H1 (cell line): Measurements from ENCODE around the gene SLC44A5. TPM values are rescaled to one million over a fixed set of nuclear protein-coding genes. Genes with fewer than 3 reads are reported as not detected.

Experiments used
- CTCF ChIA-PET: fragments of 300-600 bp; sonication (Branson Sonifier 250); formaldehyde crosslinking; loops from one replicate; lab custom pipeline; 2021; ENCODE audit not compliant: partially characterized antibody; lab: Charles Lee
- POLR2A ChIA-PET: fragments of 300-600 bp; sonication (Branson Sonifier 250); formaldehyde crosslinking; loops from one replicate; lab custom pipeline; 2021; ENCODE audit warnings: inconsistent platforms; ENCODE audit not compliant: partially characterized antibody; lab: Charles Lee
- DNase-seq, 2 experiments: peaks; one replicate each; pipeline versions ENCODE4 v3.0.0 to v3.0.0-alpha.2; 2010 to 2022; ENCODE audit warnings: low spot score in 2 of 2, low read depth in 1 of 2, mixed read lengths in 1 of 2
- FAIRE-seq: peaks from 2 replicates; lab custom pipeline; 2011; peaks lifted over from hg19 to GRCh38; lab: Jason Lieb, UNC
- H2AFZ ChIP-seq: 2 replicates; pipeline ENCODE4 v1.8.1; 2012; ENCODE audit warnings: low read length, inconsistent platforms
- H2AK5ac ChIP-seq: 2 replicates; pipeline ENCODE4 v1.6.1; 2013; ENCODE audit warnings: low read depth, low read length
- H2BK120ac ChIP-seq: replicated peaks from 2 replicates; pipeline ENCODE3; 2013; ENCODE audit warnings: low read depth, low read length, inconsistent platforms
- H2BK12ac ChIP-seq: 2 replicates; pipeline ENCODE4 v1.6.1; 2013; ENCODE audit warnings: low read depth, low read length
- H2BK15ac ChIP-seq: 2 replicates; pipeline ENCODE4 v1.6.1; 2013; ENCODE audit warnings: low read length
- H2BK20ac ChIP-seq: 2 replicates; pipeline ENCODE4 v1.6.1; 2013; ENCODE audit warnings: low read length
- H2BK5ac ChIP-seq: 2 replicates; pipeline ENCODE4 v1.6.1; 2013; ENCODE audit warnings: low read depth, low read length
- H3K14ac ChIP-seq: 2 replicates; pipeline ENCODE4 v1.6.1; 2013; ENCODE audit warnings: inconsistent platforms; ENCODE audit not compliant: insufficient read length
- H3K18ac ChIP-seq: 2 replicates; pipeline ENCODE4 v1.6.1; 2013; ENCODE audit warnings: low read length; ENCODE audit errors: extremely low read depth
- H3K23ac ChIP-seq: 2 replicates; pipeline ENCODE4 v1.6.1; 2013; ENCODE audit warnings: inconsistent platforms; ENCODE audit not compliant: insufficient read length
- H3K23me2 ChIP-seq: 2 replicates; pipeline ENCODE4 v1.6.1; 2013; ENCODE audit warnings: low read depth, low read length
- H3K27ac ChIP-seq: 2 replicates; pipeline ENCODE4 v1.6.1; 2011; ENCODE audit warnings: low read depth, low read length, inconsistent platforms
- H3K27me3 ChIP-seq, 4 experiments: replicated peaks in 1 of 4; 1 replicate in 1 of 4; 2 replicates in 3 of 4; pipeline versions ENCODE4 v1.6.1 to v1.8.1; 2011 to 2013; ENCODE audit warnings: low read length in 3 of 4, mild to moderate bottlenecking in 3 of 4, inconsistent platforms in 2 of 4, mixed read lengths in 2 of 4, moderate library complexity in 1 of 4; ENCODE audit not compliant: control insufficient read depth in 3 of 4, insufficient read depth in 3 of 4; ENCODE audit errors: extremely low read depth in 1 of 4
- H3K36me3 ChIP-seq, 4 experiments: 2 replicates each; pipeline versions ENCODE4 v1.6.1 to v1.8.1; 2011 to 2013; ENCODE audit warnings: mild to moderate bottlenecking in 4 of 4, low read length in 3 of 4, moderate library complexity in 2 of 4, control low read depth in 1 of 4, inconsistent platforms in 1 of 4; ENCODE audit not compliant: insufficient read depth in 4 of 4, control insufficient read depth in 2 of 4
- H3K4ac ChIP-seq: replicated peaks from 2 replicates; pipeline ENCODE3; 2013; ENCODE audit warnings: low read length, low read depth, mixed read lengths, inconsistent platforms; ENCODE audit not compliant: insufficient read length
- H3K4me1 ChIP-seq, 4 experiments: replicated peaks in 1 of 4; 1 replicate in 1 of 4; 2 replicates in 3 of 4; pipeline versions ENCODE4 v1.6.1 to v1.8.1; 2011 to 2013; ENCODE audit warnings: low read length in 3 of 4, inconsistent platforms in 2 of 4, mixed read lengths in 1 of 4; ENCODE audit not compliant: insufficient read depth in 4 of 4, control insufficient read depth in 3 of 4
- H3K4me2 ChIP-seq, 2 experiments: 2 replicates each; pipeline versions ENCODE4 v1.6.1 to v1.8.1; 2011 to 2013; ENCODE audit warnings: low read depth in 2 of 2, low read length in 2 of 2, control low read depth in 1 of 2, inconsistent platforms in 1 of 2, mild to moderate bottlenecking in 1 of 2; ENCODE audit not compliant: insufficient read depth in 1 of 2
- H3K4me3 ChIP-seq, 4 experiments: fragments of 200-600, 300-600 bp in 1 of 4; sonication (generic), shearing (Covaris generic), sonication (Bioruptor Twin) in 1 of 4; 2 replicates each; pipeline versions ENCODE4 v1.5.1 to v1.8.1; 2011 to 2016; ENCODE audit warnings: low read length in 4 of 4, low read depth in 3 of 4, control low read depth in 2 of 4, inconsistent platforms in 2 of 4, mild to moderate bottlenecking in 2 of 4, mixed read lengths in 1 of 4, moderate library complexity in 1 of 4; ENCODE audit not compliant: insufficient read depth in 2 of 4; ENCODE audit errors: extremely low read depth in 1 of 4
- H3K56ac ChIP-seq: replicated peaks from 2 replicates; pipeline ENCODE3; 2013; ENCODE audit warnings: low read depth, mild to moderate bottlenecking, mixed read lengths, low read length, inconsistent platforms; ENCODE audit not compliant: insufficient read length
- H3K79me1 ChIP-seq: 2 replicates; pipeline ENCODE4 v1.6.1; 2013; ENCODE audit warnings: low read depth, low read length, control low read depth
- H3K79me2 ChIP-seq, 2 experiments: 2 replicates each; pipeline versions ENCODE4 v1.6.1 to v1.8.1; 2012 to 2013; ENCODE audit warnings: low read length in 2 of 2, mild to moderate bottlenecking in 2 of 2, inconsistent platforms in 1 of 2; ENCODE audit not compliant: insufficient read depth in 2 of 2, control insufficient read depth in 1 of 2
- H3K9ac ChIP-seq, 4 experiments: replicated peaks in 1 of 4; 1 replicate in 1 of 4; 2 replicates in 3 of 4; pipeline versions ENCODE4 v1.6.1 to v1.8.1; 2011 to 2013; ENCODE audit warnings: low read depth in 3 of 4, low read length in 3 of 4, control low read depth in 2 of 4, mild to moderate bottlenecking in 2 of 4, moderate library complexity in 2 of 4, inconsistent platforms in 1 of 4; ENCODE audit errors: extremely low read depth in 1 of 4
- H3K9me3 ChIP-seq, 2 experiments: 2 replicates each; pipeline versions ENCODE4 v1.6.1 to v1.8.1; 2012 to 2013; ENCODE audit warnings: mild to moderate bottlenecking in 2 of 2, moderate library complexity in 2 of 2, control low read depth in 1 of 2, inconsistent platforms in 1 of 2, low read depth in 1 of 2, low read length in 1 of 2, mixed read lengths in 1 of 2; ENCODE audit not compliant: insufficient read depth in 2 of 2
- H4K20me1 ChIP-seq, 2 experiments: replicated peaks in 1 of 2; 2 replicates each; pipeline versions ENCODE3 to v1.8.1; 2011 to 2013; ENCODE audit warnings: inconsistent platforms in 2 of 2, low read length in 2 of 2, mild to moderate bottlenecking in 1 of 2; ENCODE audit not compliant: insufficient read depth in 2 of 2, control insufficient read depth in 1 of 2
- H4K5ac ChIP-seq: 2 replicates; pipeline ENCODE4 v1.6.1; 2013; ENCODE audit warnings: low read length, low read depth, mixed read lengths, inconsistent platforms; ENCODE audit not compliant: insufficient read length
- H4K8ac ChIP-seq: 2 replicates; pipeline ENCODE4 v1.8.0; 2013; ENCODE audit warnings: mild to moderate bottlenecking, moderate library complexity, low read length, inconsistent platforms; ENCODE audit not compliant: insufficient read depth; ENCODE audit errors: extremely low read depth
- H4K91ac ChIP-seq: replicated peaks from 2 replicates; pipeline ENCODE3; 2013; ENCODE audit warnings: low read length, mixed read lengths, inconsistent platforms; ENCODE audit not compliant: insufficient read length
- ATF2 ChIP-seq: IDR thresholded peaks from 2 replicates; pipeline ENCODE4 v1.6.1; 2012; ENCODE audit warnings: low read length, inconsistent platforms
- BACH1 ChIP-seq: IDR thresholded peaks from 2 replicates; pipeline ENCODE4 v1.6.1; 2012; ENCODE audit warnings: low read length, improper control_type of control experiment
- CHD1 ChIP-seq: IDR thresholded peaks from 2 replicates; pipeline ENCODE4 v1.6.1; 2012; ENCODE audit warnings: low read depth, low read length, improper control_type of control experiment
- CREB1 ChIP-seq: IDR thresholded peaks from 2 replicates; pipeline ENCODE4 v1.6.1; 2012; ENCODE audit warnings: inconsistent platforms
- CTBP2 ChIP-seq: IDR thresholded peaks from 2 replicates; pipeline ENCODE4 v1.7.0; 2011; ENCODE audit warnings: borderline replicate concordance, mild to moderate bottlenecking, moderate library complexity, mixed read lengths, low read length; ENCODE audit not compliant: insufficient read depth, insufficient read length
- FOSL1 ChIP-seq: IDR thresholded peaks from 2 replicates; pipeline ENCODE4 v1.6.1; 2011; ENCODE audit warnings: mild to moderate bottlenecking, low read depth, low read length, moderate library complexity; ENCODE audit not compliant: insufficient read depth
- MAX ChIP-seq: IDR thresholded peaks from 2 replicates; pipeline ENCODE4 v1.6.1; 2012; ENCODE audit warnings: inconsistent platforms
- POU5F1 ChIP-seq: IDR thresholded peaks from 2 replicates; pipeline ENCODE4 v1.6.1; 2011; ENCODE audit warnings: low read depth, mild to moderate bottlenecking, low read length, moderate library complexity
- SIRT6 ChIP-seq: IDR thresholded peaks from one replicate; pipeline ENCODE4 v1.7.1; 2012; ENCODE audit warnings: low read length, inconsistent platforms
- SUZ12 ChIP-seq: fragments of 200-600 bp; sonication (generic); IDR thresholded peaks from 2 replicates; pipeline ENCODE4 v1.6.1; 2012; ENCODE audit warnings: mild to moderate bottlenecking, inconsistent platforms, low read length, moderate library complexity, mixed read lengths
- TAF1 ChIP-seq: IDR thresholded peaks from 2 replicates; pipeline ENCODE4 v1.6.1; 2011; ENCODE audit warnings: mild to moderate bottlenecking, low read depth, low read length
- TCF12 ChIP-seq: IDR thresholded peaks from 2 replicates; pipeline ENCODE4 v1.6.1; 2011; ENCODE audit warnings: low read depth, mild to moderate bottlenecking, low read length
- TEAD4 ChIP-seq: IDR thresholded peaks from 2 replicates; pipeline ENCODE4 v1.6.1; 2012; ENCODE audit warnings: low read depth, low read length, inconsistent platforms, mixed read lengths
- YY1 ChIP-seq: IDR thresholded peaks from 2 replicates; pipeline ENCODE4 v1.6.1; 2011; ENCODE audit warnings: low read depth, mild to moderate bottlenecking, low read length
- WGBS, 2 experiments: shearing (Covaris generic) in 1 of 2; methylation state at CpG; one replicate each; pipeline versions ENCODE4 v1.1.6 to v1.1.7; 2013 to 2015; ENCODE audit warnings: low lambda C conversion rate in 2 of 2, mixed read lengths in 2 of 2, inconsistent platforms in 1 of 2, low coverage in 1 of 2, missing lambda C conversion rate in 1 of 2; ENCODE audit not compliant: insufficient replicate concordance in 2 of 2, insufficient coverage in 1 of 2, insufficient read length in 1 of 2; ENCODE audit errors: extremely low coverage in 1 of 2, missing lambda C conversion rate in 1 of 2; 5-methylcytosine and 5-hydroxymethylcytosine counted together
- polyA plus RNA-seq, 7 experiments: library from polyadenylated mRNA; depleted of rRNA in 3 of 7; stranded (reverse) in 5 of 7; unstranded in 2 of 7; fragments of >200 nt in 5 of 7; fragments of 200-250 nt in 2 of 7; gene quantifications; 1 replicate in 5 of 7; 2 replicates in 1 of 7; 4 replicates in 1 of 7; pipeline versions ENCODE4 v1.2.1 to v1.2.3, GENCODE V29; 2011 to 2013; ENCODE audit warnings: missing spikeins in 2 of 7, mixed read lengths in 2 of 7
- total RNA-seq: library from RNA; stranded (reverse); fragmentation: NEBNext Ultra II Directional; extraction: Animal tissue kit (Norgen Biotek cat#: 25700); gene quantifications from 2 replicates; pipeline ENCODE4 v1.2.1, GENCODE V29; 2021

SLC44A5 gene
- total and polyA plus RNA-seq, 2 of the 8 experiments (the other 6 are each of a cell fraction or from before 2014, with no cell fraction given) = 1.8 to 3.3 TPM

- WGBS, 2 experiments = 88% methylated on average over 1 of the region's 1 CpG; no CpG with 5 or more reads in 1 of the 2 experiments
- no peak overlapping the region for H3K18ac ChIP-seq
- no peak overlapping the region for H2BK12ac ChIP-seq
- H2BK20ac ChIP-seq = no peak overlapping the region
- DNase-seq (no peak), FAIRE-seq (no peak)
- no peak overlapping the region for H2AFZ ChIP-seq
- no peaks in the 10 kb centered on the region for H3K36me3 ChIP-seq
- ChIA-PET POLR2A (no interaction called here), CTCF (interaction anchor here (0.6 to 5.5 kb wide), 3 partner anchors 13 to 119 kb away, joined by 3 to 21 read pairs (median 4); no protein-coding TSS in a partner anchor)
- no peak overlapping the region for H2BK5ac ChIP-seq
- H4K5ac ChIP-seq = no peak overlapping the region
- no peak overlapping the region for H3K4me3 ChIP-seq
- H3K9me3 ChIP-seq = no peaks in the 10 kb centered on the region
- no peak overlapping the region for H3K14ac ChIP-seq
- H3K79me1 ChIP-seq = no peaks in the 10 kb centered on the region
- no peaks in the 10 kb centered on the region for H3K79me2 ChIP-seq
- no peak overlapping the region for H2AK5ac ChIP-seq
- H2BK15ac ChIP-seq = no peak overlapping the region
- H3K4ac ChIP-seq = no peak overlapping the region
- H4K8ac ChIP-seq = no peak overlapping the region
- H3K27ac ChIP-seq = no peak overlapping the region
- H3K4me1 ChIP-seq = no peaks in the 10 kb centered on the region
- H3K9ac ChIP-seq = no peak overlapping the region
- no peak overlapping the region for H3K23ac ChIP-seq
- H2BK120ac ChIP-seq = no peak overlapping the region
- no peaks in the 10 kb centered on the region for H4K20me1 ChIP-seq
- H3K4me2 ChIP-seq = no peak overlapping the region
- H3K27me3 ChIP-seq = no peaks in the 10 kb centered on the region
- no peaks in the 10 kb centered on the region; the same call in 1 of the 2 replicates for H3K23me2 ChIP-seq
- H4K91ac ChIP-seq = no peak overlapping the region
- H3K56ac ChIP-seq = no peak overlapping the region
- TF ChIP-seq POU5F1 = no peak
- TF ChIP-seq TCF12 = no peak
- no peak for TF ChIP-seq SUZ12
- no peak for TF ChIP-seq CHD1
- TF ChIP-seq TAF1 = no peak
- no peak for TF ChIP-seq CREB1
- TF ChIP-seq MAX = no peak
- no peak for TF ChIP-seq TEAD4
- no peak for TF ChIP-seq ATF2
- no peak for TF ChIP-seq YY1
- no peak for TF ChIP-seq FOSL1
- TF ChIP-seq BACH1 = no peak
- TF ChIP-seq CTBP2 = no peak
- no peak for TF ChIP-seq SIRT6
Measured at GRCh38 chr1:75172556-75172955, 438.4 kb downstream of the SLC44A5 start.
